Measurements from ENCODE around the gene FAM120B. TPM values are rescaled to one million over a fixed set of nuclear protein-coding genes. Genes with fewer than 3 reads are reported as not detected.
A peak's percentile ranks its signal among the peaks of the same experiment; 100 is the strongest.

FAM120B gene
- total RNA-seq, 1 experiment from 2014 or later: 25.2 TPM

DNA sequence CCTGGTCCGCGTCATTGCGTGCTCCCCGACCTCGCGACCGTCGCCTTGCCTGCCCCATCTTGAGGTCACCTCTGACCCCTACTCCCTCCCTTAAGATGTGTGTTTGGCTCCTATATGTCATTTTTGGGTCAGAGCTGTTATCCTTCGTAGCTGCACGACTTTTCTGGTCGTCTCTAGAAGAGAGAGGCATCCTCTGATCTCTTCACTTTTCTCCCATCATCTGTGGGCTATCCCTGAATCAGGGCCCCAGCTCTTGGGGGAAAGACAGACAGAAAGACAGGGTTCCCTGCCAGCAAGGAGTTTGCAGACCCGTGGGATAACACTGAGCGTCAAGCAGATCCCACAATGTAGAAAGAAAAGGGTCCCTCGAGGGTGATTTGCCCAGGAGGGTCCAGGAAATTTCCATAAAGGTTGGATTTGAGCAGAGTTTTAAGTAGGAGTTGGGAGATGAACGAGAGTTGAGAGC is 555 bp downstream of the FAM120B start:
- TF ChIP-seq, protein P1, sequence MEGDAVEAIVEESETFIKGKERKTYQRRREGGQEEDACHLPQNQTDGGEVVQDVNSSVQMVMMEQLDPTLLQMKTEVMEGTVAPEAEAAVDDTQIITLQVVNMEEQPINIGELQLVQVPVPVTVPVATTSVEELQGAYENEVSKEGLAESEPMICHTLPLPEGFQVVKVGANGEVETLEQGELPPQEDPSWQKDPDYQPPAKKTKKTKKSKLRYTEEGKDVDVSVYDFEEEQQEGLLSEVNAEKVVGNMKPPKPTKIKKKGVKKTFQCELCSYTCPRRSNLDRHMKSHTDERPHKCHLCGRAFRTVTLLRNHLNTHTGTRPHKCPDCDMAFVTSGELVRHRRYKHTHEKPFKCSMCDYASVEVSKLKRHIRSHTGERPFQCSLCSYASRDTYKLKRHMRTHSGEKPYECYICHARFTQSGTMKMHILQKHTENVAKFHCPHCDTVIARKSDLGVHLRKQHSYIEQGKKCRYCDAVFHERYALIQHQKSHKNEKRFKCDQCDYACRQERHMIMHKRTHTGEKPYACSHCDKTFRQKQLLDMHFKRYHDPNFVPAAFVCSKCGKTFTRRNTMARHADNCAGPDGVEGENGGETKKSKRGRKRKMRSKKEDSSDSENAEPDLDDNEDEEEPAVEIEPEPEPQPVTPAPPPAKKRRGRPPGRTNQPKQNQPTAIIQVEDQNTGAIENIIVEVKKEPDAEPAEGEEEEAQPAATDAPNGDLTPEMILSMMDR (IDR thresholded peaks at IDR 0.05 in 2 of 3, conservative IDR thresholded peaks at IDR 0.05 in 1 of 3; ENCODE audit: borderline replicate concordance in 1 of 3, insufficient read depth in 1 of 3, low read depth in 2 of 3, low read length in 2 of 3): no peak
- TF ChIP-seq, protein P2, sequence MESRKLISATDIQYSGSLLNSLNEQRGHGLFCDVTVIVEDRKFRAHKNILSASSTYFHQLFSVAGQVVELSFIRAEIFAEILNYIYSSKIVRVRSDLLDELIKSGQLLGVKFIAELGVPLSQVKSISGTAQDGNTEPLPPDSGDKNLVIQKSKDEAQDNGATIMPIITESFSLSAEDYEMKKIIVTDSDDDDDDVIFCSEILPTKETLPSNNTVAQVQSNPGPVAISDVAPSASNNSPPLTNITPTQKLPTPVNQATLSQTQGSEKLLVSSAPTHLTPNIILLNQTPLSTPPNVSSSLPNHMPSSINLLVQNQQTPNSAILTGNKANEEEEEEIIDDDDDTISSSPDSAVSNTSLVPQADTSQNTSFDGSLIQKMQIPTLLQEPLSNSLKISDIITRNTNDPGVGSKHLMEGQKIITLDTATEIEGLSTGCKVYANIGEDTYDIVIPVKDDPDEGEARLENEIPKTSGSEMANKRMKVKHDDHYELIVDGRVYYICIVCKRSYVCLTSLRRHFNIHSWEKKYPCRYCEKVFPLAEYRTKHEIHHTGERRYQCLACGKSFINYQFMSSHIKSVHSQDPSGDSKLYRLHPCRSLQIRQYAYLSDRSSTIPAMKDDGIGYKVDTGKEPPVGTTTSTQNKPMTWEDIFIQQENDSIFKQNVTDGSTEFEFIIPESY (IDR thresholded peaks at IDR 0.05; ENCODE audit: extremely low read depth, insufficient replicate concordance, low read length): no peak
- TF ChIP-seq, protein P3, sequence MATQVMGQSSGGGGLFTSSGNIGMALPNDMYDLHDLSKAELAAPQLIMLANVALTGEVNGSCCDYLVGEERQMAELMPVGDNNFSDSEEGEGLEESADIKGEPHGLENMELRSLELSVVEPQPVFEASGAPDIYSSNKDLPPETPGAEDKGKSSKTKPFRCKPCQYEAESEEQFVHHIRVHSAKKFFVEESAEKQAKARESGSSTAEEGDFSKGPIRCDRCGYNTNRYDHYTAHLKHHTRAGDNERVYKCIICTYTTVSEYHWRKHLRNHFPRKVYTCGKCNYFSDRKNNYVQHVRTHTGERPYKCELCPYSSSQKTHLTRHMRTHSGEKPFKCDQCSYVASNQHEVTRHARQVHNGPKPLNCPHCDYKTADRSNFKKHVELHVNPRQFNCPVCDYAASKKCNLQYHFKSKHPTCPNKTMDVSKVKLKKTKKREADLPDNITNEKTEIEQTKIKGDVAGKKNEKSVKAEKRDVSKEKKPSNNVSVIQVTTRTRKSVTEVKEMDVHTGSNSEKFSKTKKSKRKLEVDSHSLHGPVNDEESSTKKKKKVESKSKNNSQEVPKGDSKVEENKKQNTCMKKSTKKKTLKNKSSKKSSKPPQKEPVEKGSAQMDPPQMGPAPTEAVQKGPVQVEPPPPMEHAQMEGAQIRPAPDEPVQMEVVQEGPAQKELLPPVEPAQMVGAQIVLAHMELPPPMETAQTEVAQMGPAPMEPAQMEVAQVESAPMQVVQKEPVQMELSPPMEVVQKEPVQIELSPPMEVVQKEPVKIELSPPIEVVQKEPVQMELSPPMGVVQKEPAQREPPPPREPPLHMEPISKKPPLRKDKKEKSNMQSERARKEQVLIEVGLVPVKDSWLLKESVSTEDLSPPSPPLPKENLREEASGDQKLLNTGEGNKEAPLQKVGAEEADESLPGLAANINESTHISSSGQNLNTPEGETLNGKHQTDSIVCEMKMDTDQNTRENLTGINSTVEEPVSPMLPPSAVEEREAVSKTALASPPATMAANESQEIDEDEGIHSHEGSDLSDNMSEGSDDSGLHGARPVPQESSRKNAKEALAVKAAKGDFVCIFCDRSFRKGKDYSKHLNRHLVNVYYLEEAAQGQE (IDR thresholded peaks at IDR 0.05; ENCODE audit: low read depth): no peak
- TF ChIP-seq SIN3A (IDR thresholded peaks at IDR 0.05; ENCODE audit: low read depth): peak; percentile 31; the same call in 1 of the 2 replicates
- TF ChIP-seq SP1 (IDR thresholded peaks at IDR 0.05; ENCODE audit: low read depth): no peak
- no peak for TF ChIP-seq FOSL1 (IDR thresholded peaks at IDR 0.05; ENCODE audit: low read depth)
- no peak for TF ChIP-seq JUND (IDR thresholded peaks at IDR 0.05)
- no peaks in the 10 kb centered on the region for H3K9me2 ChIP-seq (ENCODE audit: insufficient read depth)
- no peak overlapping the region for H2AFZ ChIP-seq (ENCODE audit: low read depth, low read length, poor library complexity, severe bottlenecking)
- peaks cover 55% of the 10 kb centered on the region for H3K79me2 ChIP-seq (ENCODE audit: insufficient read depth, low read length)
- peak overlapping the region; percentile 98 to 99 for H3K4me3 ChIP-seq (replicated peaks in 1 of 2; ENCODE audit: low read depth in 1 of 2, low read length in 2 of 2)
- no peaks in the 10 kb centered on the region for H3K9me3 ChIP-seq (ENCODE audit: control insufficient read depth in 1 of 2, insufficient read depth in 1 of 2, low read depth in 1 of 2, low read length in 2 of 2)
- H3K36me3 ChIP-seq (ENCODE audit: control insufficient read depth in 1 of 2, insufficient read depth in 2 of 2, low read length in 2 of 2): no peaks in the 10 kb centered on the region
- RAD21 ChIA-PET (ENCODE audit: low non-redundant PET in 1 of 2, low total read pairs in 2 of 2, uncharacterized antibody in 2 of 2, unreplicated experiment in 2 of 2): no interaction called here
- intact Hi-C loops (cut with micrococcal nuclease): loop anchor here (10.0 kb wide), 1 partner anchor 512 kb away; no protein-coding TSS in a partner anchor
- peak overlapping the region; percentile 94 for H3K9ac ChIP-seq (ENCODE audit: low read length)
- no peaks in the 10 kb centered on the region for H3K27me3 ChIP-seq (ENCODE audit: insufficient read depth, low read length)
- peak overlapping the region; percentile 75 for H3K27ac ChIP-seq (ENCODE audit: low read depth, low read length)
- DNase-seq (ENCODE audit: low read depth, low spot score) (no peak), ATAC-seq (no peak)
- H3K4me1 ChIP-seq (ENCODE audit: control insufficient read depth in 1 of 2, insufficient read depth in 2 of 2, low read length in 2 of 2): peaks cover 10 to 24% of the 10 kb centered on the region in 2 experiments
- peak overlapping the region; percentile 81 for H3K4me2 ChIP-seq (ENCODE audit: low read length)
- POLR2A ChIA-PET: no interaction called here
- no TSS peak for BruUV-seq (replicated peaks)
- CTCF ChIA-PET: no interaction called here
- no peaks in the 10 kb centered on the region for H4K20me1 ChIP-seq (ENCODE audit: insufficient read depth)

All from HCT116 (cell line).